BE2C (cell line): ENCODE measurements around the gene FOSL2.

Experiments
- DNase-seq: peaks from one replicate; pipeline ENCODE4 v3.0.0-alpha.2; 2020
- H3K27me3 ChIP-seq: fragments of 250-450 bp; sonication (Bioruptor Pico); 2 replicates; pipeline ENCODE4 v1.5.1; 2020; ENCODE audit warnings: mild to moderate bottlenecking
- H3K36me3 ChIP-seq: fragments of 250-450 bp; sonication (Bioruptor Pico); 2 replicates; pipeline ENCODE4 v1.5.1; 2020; ENCODE audit warnings: mild to moderate bottlenecking
- H3K4me1 ChIP-seq: fragments of 250-450 bp; sonication (Bioruptor Pico); 2 replicates; pipeline ENCODE4 v1.5.1; 2020
- H3K4me3 ChIP-seq: 2 replicates; pipeline ENCODE4 v1.5.1; 2011; ENCODE audit warnings: low read depth, low read length
- H3K9me3 ChIP-seq: fragments of 250-450 bp; sonication (Bioruptor Pico); 2 replicates; pipeline ENCODE4 v1.5.1; 2020
- CTCF ChIP-seq: IDR thresholded peaks from 2 replicates; pipeline ENCODE4 v1.5.1; 2012; ENCODE audit warnings: mild to moderate bottlenecking, low read depth, low read length

Gene FOSL2

GRCh38 chr2:28419003-28419402 is 26.3 kb downstream of the FOSL2 start:
- Histone ChIP-seq H3K4me3 (no peak overlapping the region), H3K36me3 (peaks cover 26% of the 10 kb centered on the region), H3K9me3 (no peaks in the 10 kb centered on the region), H3K4me1 (peaks cover 3% of the 10 kb centered on the region; the same call in 1 of the 2 replicates), H3K27me3 (no peaks in the 10 kb centered on the region)
- no peak for DNase-seq
- no peak for TF ChIP-seq CTCF

- H3K36me3 ChIP-seq: peaks cover 19% of the 10 kb centered on the region
- DNase-seq: no peak
- TF ChIP-seq CTCF: no peak
These were observed 27.0 kb downstream of the FOSL2 start for GRCh38 chr2:28419443-28420270.

GRCh38 chr2:28420722-28421121 is 28.1 kb downstream of the FOSL2 start:
- no peak for DNase-seq
- no peak overlapping the region for H3K4me3 ChIP-seq
- H3K9me3 ChIP-seq: no peaks in the 10 kb centered on the region
- peaks cover 3% of the 10 kb centered on the region for H3K4me1 ChIP-seq
- H3K36me3 ChIP-seq: peaks cover 16% of the 10 kb centered on the region
- TF ChIP-seq CTCF: no peak
- H3K27me3 ChIP-seq: no peaks in the 10 kb centered on the region

More at GRCh38 chr2:28419443-28420270, 27.0 kb downstream of the FOSL2 start:
- peaks cover 3% of the 10 kb centered on the region for H3K4me1 ChIP-seq
- no peak overlapping the region for H3K4me3 ChIP-seq
- no peaks in the 10 kb centered on the region for H3K27me3 ChIP-seq
- H3K9me3 ChIP-seq: no peaks in the 10 kb centered on the region

- TF ChIP-seq CTCF: no peak
- no peak overlapping the region for H3K4me3 ChIP-seq
- H3K9me3 ChIP-seq: no peaks in the 10 kb centered on the region
- DNase-seq: no peak
- H3K27me3 ChIP-seq: no peaks in the 10 kb centered on the region
- peaks cover 16% of the 10 kb centered on the region for H3K36me3 ChIP-seq
- peaks cover 3% of the 10 kb centered on the region for H3K4me1 ChIP-seq
These were observed 30.5 kb downstream of the FOSL2 start for GRCh38 chr2:28422908-28423741.

GRCh38 chr2:28423856-28424605 is 31.4 kb downstream of the FOSL2 start:
- H3K4me1 ChIP-seq: peaks cover 3% of the 10 kb centered on the region
- no peaks in the 10 kb centered on the region for H3K27me3 ChIP-seq
- DNase-seq: no peak
- TF ChIP-seq CTCF: no peak
- H3K4me3 ChIP-seq: no peak overlapping the region
- H3K36me3 ChIP-seq: peaks cover 13% of the 10 kb centered on the region
- H3K9me3 ChIP-seq: no peaks in the 10 kb centered on the region
